ENCODE data around the gene PLPPR1.
"Not testable (repeated sequence)": the region's sequence is repeated elsewhere in the genome, so short reads cannot be mapped to it uniquely, and the experiment has no call there.

DNA sequence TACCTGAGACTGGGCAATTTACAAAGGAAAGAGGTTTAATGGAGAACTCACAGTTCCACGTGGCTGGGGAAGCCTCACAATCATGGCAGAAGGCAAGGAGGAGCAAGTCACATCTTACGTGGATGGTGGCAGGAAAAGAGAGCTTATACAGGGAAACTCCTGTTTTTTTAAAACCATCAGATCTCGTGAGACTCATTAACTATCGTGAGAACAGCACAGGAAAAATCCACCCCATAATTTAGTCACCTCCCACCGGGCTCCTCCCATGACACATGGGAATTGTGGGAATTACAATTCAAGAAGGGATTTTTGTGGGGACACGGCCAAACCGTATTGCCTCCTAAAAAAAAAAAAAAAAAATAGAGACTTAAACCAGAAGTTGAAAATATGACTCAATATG lies 11.1 kb downstream of the PLPPR1 start:
- TF ChIP-seq, protein P1, sequence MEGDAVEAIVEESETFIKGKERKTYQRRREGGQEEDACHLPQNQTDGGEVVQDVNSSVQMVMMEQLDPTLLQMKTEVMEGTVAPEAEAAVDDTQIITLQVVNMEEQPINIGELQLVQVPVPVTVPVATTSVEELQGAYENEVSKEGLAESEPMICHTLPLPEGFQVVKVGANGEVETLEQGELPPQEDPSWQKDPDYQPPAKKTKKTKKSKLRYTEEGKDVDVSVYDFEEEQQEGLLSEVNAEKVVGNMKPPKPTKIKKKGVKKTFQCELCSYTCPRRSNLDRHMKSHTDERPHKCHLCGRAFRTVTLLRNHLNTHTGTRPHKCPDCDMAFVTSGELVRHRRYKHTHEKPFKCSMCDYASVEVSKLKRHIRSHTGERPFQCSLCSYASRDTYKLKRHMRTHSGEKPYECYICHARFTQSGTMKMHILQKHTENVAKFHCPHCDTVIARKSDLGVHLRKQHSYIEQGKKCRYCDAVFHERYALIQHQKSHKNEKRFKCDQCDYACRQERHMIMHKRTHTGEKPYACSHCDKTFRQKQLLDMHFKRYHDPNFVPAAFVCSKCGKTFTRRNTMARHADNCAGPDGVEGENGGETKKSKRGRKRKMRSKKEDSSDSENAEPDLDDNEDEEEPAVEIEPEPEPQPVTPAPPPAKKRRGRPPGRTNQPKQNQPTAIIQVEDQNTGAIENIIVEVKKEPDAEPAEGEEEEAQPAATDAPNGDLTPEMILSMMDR (conservative IDR thresholded peaks at IDR 0.05; ENCODE audit: low read length): not testable (repeated sequence)
- not testable (repeated sequence) for TF ChIP-seq EZH2phosphoT487 (IDR thresholded peaks at IDR 0.05; ENCODE audit: borderline replicate concordance)

All from Loucy (cell line).